Naive thymus-derived CD8-positive, alpha-beta T cell (primary cell): Measurements from ENCODE around the gene FAM114A1. TPM values are rescaled to one million over a fixed set of nuclear protein-coding genes. Genes with fewer than 3 reads are reported as not detected.
"Not testable (repeated sequence)": the region's sequence is repeated elsewhere in the genome, so short reads cannot be mapped to it uniquely, and the experiment has no call there.

Experiments used
- ATAC-seq, 2 donors: fragments of 150-1000 bp; cut with Tn5 transposase in 1 of 2; sonication (Bioruptor Pico), chemical (Tn5 transposase) in 1 of 2; 1 replicate in 1 of 2; 2 replicates in 1 of 2; pipeline ENCODE4 v1.10.0; 2021; ENCODE audit warnings: mild to moderate bottlenecking in 2 of 2, moderate library complexity in 2 of 2
- POLR2A ChIA-PET: fragments of 350-600 bp; sonication (Branson Sonifier 250); formaldehyde crosslinking; loops from one replicate; lab custom pipeline; 2021; ENCODE audit warnings: antibody characterized with exemption; lab: Charles Lee
- DNase-seq, 10 donors: peaks; one replicate each; pipeline versions ENCODE4 v3.0.0 to v3.0.0-alpha.2; 2020 to 2022
- H3K27ac Mint-ChIP-seq, 10 donors: one replicate each; pipeline ENCODE4 v1.8.0; 2020 to 2022; ENCODE audit warnings: mild to moderate bottlenecking in 10 of 10, mixed read lengths in 10 of 10, moderate library complexity in 4 of 10, inconsistent platforms in 1 of 10
- H3K27me3 Mint-ChIP-seq, 5 donors: one replicate each; pipeline ENCODE4 v1.8.0; 2021 to 2022; ENCODE audit warnings: mixed read lengths in 5 of 5
- H3K36me3 Mint-ChIP-seq, 3 donors: one replicate each; pipeline ENCODE4 v1.8.0; 2020 to 2022; ENCODE audit warnings: mixed read lengths in 3 of 3, mild to moderate bottlenecking in 2 of 3, inconsistent platforms in 1 of 3
- H3K4me1 Mint-ChIP-seq, 4 donors: one replicate each; pipeline ENCODE4 v1.8.0; 2021 to 2022; ENCODE audit warnings: mixed read lengths in 4 of 4
- H3K4me3 Mint-ChIP-seq, 10 donors: one replicate each; pipeline ENCODE4 v1.8.0; 2020 to 2022; ENCODE audit warnings: mild to moderate bottlenecking in 10 of 10, mixed read lengths in 10 of 10, moderate library complexity in 6 of 10, inconsistent platforms in 1 of 10
- H3K9me3 Mint-ChIP-seq, 9 donors: one replicate each; pipeline ENCODE4 v1.8.0; 2020 to 2022; ENCODE audit warnings: mixed read lengths in 9 of 9, mild to moderate bottlenecking in 3 of 9, inconsistent platforms in 1 of 9, moderate library complexity in 1 of 9
- microRNA-seq: library from miRNA; unstranded; fragments of <30 nt; microRNA quantifications from one replicate; pipeline ENCODE4 v1.2.0, GENCODE V29; 2022; ENCODE audit warnings: borderline microRNAs expressed
- polyA plus RNA-seq, 3 donors: library from polyadenylated mRNA; unstranded; fragments of 300-500 nt; fragmentation: Illumina TruSeq; gene quantifications; one replicate each; pipeline ENCODE4 v1.2.3, GENCODE V29; 2021
- total RNA-seq, 8 experiments: library from RNA in 2 of 8; stranded (reverse) in 2 of 8; gene quantifications; one replicate each; pipeline ENCODE4 v1.2.3 and lab custom pipeline; 2021 to 2026

The FAM114A1 gene
- total and polyA plus RNA-seq, 5 experiments from 2014 or later: 0.34 TPM; not detected in 4

DNA sequence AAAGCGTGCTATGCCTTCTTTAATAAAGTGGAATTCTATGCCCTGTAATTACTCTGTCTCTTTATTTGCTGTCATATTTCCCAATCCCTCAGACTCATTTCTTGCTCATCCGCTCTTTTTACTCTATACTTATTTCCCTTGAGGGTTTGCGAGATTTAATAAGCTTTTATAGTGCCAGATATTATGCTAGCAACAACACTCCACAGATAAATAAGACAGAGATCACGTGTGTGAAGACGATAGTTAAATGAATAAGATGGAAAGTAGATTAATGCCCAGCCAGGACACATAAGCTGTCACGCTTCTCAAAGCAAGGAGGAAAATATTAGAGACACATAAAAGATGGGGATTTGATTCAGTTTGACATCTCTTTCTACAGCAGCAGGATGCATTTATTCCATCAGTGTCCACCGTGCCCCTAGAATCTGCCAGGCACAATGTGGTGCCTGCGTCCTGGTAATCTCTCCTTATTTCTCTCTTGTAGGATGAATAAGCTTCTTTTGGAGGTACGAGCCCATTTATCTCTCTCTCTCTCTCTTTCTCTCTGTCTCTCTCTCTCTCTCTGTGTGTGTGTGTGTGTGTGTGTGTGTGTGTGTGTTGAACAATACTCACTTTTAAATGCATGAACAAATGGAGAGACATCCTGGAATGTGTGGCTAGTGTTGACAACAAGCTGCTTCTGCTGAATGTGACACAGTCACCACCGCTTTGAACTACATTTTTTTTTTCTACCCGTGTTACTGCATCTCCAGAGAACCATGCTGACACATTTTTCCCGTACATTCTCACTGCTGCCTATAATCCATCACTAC lies 116.4 kb downstream of the FAM114A1 start:
- Mint-ChIP-seq H3K4me1 (peaks cover 0 to 11% (median 2%) of the 10 kb centered on the region in 4 donors), H3K9me3 (no peaks in the 10 kb centered on the region), H3K27ac (peak overlapping the region in 2 of 10 donors; percentile 3 to 61), H3K36me3 (peaks cover 4 to 51% (median 16%) of the 10 kb centered on the region in 3 donors), H3K27me3 (no peaks in the 10 kb centered on the region), H3K4me3 (no peak overlapping the region)
- DNase-seq (no peak), ATAC-seq (no peak)
- POLR2A ChIA-PET: no interaction called here

DNA sequence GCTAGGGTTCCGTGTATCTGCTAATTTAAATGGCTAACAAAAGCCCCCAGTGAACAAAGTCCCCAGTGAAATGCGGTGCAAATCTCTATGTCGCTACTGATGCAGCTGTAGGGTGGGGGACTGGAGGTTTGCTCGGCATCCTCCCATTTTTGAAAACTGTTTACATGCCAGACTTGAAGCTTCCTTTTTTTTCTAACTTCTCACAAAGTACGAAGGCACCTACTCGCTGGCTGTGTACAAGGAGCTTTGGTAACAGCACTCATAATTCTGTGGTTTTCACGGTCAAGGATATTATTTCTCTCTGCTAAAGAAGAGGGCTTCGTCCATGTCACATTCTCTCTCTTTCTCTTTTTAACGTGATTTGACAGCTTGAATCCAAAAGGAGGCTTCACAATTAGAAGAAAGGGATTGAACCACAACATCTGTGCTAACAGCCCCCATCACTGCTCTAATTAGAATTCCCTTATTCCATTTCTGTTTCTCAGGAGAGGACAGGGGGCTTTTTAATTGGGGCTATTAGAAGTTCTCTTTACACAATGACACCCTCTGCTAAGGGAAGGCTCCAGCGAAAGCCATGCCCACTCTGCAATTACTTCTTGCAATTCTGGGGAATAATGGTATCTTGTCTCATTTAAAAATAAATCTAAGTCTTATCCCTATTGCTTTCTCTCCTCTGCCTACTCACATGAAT lies 117.9 kb downstream of the FAM114A1 start:
- ATAC-seq (no peak), DNase-seq (no peak)
- Mint-ChIP-seq H3K4me3 (peak overlapping the region in 1 of 10 donors; percentile 22), H3K4me1 (peaks cover 0 to 11% (median 4%) of the 10 kb centered on the region in 4 donors), H3K36me3 (peaks cover 4 to 47% (median 15%) of the 10 kb centered on the region in 3 donors), H3K9me3 (no peaks in the 10 kb centered on the region), H3K27ac (peak overlapping the region in 2 of 10 donors; percentile 58 to 60), H3K27me3 (no peaks in the 10 kb centered on the region)
- POLR2A ChIA-PET: no interaction called here

DNA sequence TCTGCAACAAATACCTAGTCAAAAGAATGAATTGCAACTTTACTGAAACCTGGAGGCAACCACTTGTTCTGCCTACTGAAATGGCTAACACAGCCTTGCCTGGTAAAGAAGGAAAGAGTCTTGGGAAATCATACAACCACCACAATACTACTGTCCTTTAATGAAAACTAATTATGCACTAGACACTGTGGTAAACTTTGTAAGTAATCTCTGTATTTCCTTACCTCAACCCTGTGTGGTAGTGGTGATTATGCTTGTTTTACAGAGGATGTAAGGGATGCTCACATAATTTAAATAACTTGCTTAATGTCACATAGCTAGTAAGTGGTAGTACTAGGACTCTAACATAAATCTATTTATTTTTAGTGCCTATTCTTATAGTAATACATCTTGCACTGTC lies 119.9 kb downstream of the FAM114A1 start:
- Mint-ChIP-seq H3K4me3 (no peak overlapping the region), H3K9me3 (no peaks in the 10 kb centered on the region), H3K27ac (peak overlapping the region in 2 of 10 donors; percentile 11 to 42), H3K27me3 (no peaks in the 10 kb centered on the region), H3K36me3 (peaks cover 4 to 43% (median 11%) of the 10 kb centered on the region in 3 donors), H3K4me1 (peaks cover 0 to 11% (median 2%) of the 10 kb centered on the region in 4 donors)
- no peak for DNase-seq
- POLR2A ChIA-PET: no interaction called here
- ATAC-seq: no peak

DNA sequence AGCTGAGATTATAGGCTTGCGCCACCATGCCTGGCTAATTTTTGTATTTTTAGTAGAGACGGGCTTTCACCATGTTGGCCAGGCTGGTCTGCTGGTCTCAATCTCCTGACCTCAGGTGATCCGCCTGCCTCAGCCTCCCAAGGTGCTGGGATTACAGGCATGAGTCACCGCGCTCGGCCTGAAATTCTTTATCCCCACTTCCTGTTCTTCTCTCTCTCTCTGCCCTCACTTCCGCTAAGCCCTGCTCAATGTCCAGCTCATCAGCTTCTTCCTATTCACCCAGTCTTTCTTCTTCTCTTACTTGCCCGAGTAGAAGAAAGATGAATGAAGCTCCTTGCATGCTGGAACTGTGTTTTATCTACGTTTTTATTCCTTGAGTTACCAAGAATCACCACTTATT lies 120.7 kb downstream of the FAM114A1 start:
- peak overlapping the region in 2 of 10 donors; percentile 55 to 65 for H3K27ac Mint-ChIP-seq
- H3K4me1 Mint-ChIP-seq: peaks cover 0 to 11% (median 2%) of the 10 kb centered on the region in 4 donors
- H3K4me3 Mint-ChIP-seq, H3K27me3 Mint-ChIP-seq, DNase-seq, ATAC-seq, POLR2A ChIA-PET, H3K9me3 Mint-ChIP-seq: not testable (repeated sequence)
- H3K36me3 Mint-ChIP-seq: peaks cover 4 to 40% (median 12%) of the 10 kb centered on the region in 3 donors

DNA sequence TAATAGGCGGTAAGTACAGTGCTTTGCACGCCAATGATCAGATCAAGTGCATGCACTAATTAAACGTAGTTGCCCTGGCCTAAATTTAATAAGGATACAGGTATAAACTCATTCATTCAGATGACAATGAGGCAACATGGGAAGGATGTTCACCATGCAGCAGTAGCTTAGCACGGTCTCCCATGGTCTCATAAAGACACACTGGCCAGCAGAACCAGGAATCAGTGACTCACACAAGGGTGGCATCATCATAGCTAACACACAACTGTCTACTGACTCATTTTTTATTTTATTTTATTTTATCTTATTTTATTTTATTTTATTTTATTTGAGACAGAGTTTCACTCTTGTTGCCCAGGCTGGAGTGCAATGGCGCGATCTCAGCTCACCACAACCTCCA lies 121.9 kb downstream of the FAM114A1 start:
- Mint-ChIP-seq H3K27me3 (no peaks in the 10 kb centered on the region), H3K9me3 (no peaks in the 10 kb centered on the region), H3K4me3 (no peak overlapping the region), H3K4me1 (peaks cover 0 to 11% (median 2%) of the 10 kb centered on the region in 4 donors), H3K36me3 (peaks cover 9 to 44% (median 16%) of the 10 kb centered on the region in 3 donors), H3K27ac (no peak overlapping the region)
- ATAC-seq (no peak), DNase-seq (no peak)
- POLR2A ChIA-PET: no interaction called here

DNA sequence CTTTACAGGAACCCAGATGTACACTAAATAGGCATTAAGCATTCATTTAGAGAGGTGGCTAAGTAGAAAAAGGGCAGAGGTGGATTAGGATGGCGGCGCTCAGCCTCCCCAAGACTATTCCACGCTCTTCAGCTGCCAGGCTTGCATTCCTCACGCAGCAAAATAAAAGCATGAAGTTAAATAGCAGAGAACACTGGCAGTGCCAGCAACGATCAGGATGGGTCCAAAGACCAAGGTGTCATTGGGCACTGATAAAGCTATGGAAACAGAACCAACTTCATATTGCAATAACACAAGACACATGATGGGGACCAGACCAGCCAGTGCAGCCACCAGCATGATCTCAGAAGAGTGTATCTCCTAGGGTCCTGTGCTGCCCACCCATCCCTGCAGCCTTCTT lies 122.6 kb downstream of the FAM114A1 start:
- H3K9me3 Mint-ChIP-seq: no peaks in the 10 kb centered on the region
- no peak overlapping the region for H3K27ac Mint-ChIP-seq
- DNase-seq (no peak), ATAC-seq (no peak)
- H3K4me3 Mint-ChIP-seq: no peak overlapping the region
- H3K36me3 Mint-ChIP-seq: peaks cover 9 to 47% (median 21%) of the 10 kb centered on the region in 3 donors
- no peaks in the 10 kb centered on the region for H3K27me3 Mint-ChIP-seq
- H3K4me1 Mint-ChIP-seq: peaks cover 0 to 11% (median 2%) of the 10 kb centered on the region in 4 donors
- POLR2A ChIA-PET: no interaction called here

DNA sequence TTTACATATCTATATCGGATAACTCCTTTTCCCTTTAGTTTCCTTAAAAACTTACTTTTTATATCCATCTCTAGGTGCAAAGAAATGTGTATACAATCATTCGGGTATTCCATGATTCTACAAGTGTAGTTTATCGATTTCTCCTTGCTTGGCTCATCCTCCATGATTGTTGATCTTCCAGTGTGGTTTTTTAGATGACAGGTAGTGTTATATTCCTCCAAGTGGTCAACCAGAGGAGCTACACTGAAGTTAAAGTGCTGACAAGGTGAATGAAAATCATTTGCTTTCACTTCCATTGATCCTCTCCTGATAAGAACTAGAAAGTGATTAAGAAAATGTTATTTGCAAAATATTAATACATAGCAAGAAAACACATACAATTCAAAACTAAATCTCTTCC lies 126.1 kb downstream of the FAM114A1 start:
- peaks cover 0 to 3% (median under 1%) of the 10 kb centered on the region in 4 donors for H3K4me1 Mint-ChIP-seq
- no peak for DNase-seq
- H3K9me3 Mint-ChIP-seq: peaks cover 0 to 1% (median 0%) of the 10 kb centered on the region in 9 donors
- POLR2A ChIA-PET: no interaction called here
- no peaks in the 10 kb centered on the region for H3K27me3 Mint-ChIP-seq
- no peak overlapping the region for H3K4me3 Mint-ChIP-seq
- H3K27ac Mint-ChIP-seq: no peak overlapping the region
- no peak for ATAC-seq
- H3K36me3 Mint-ChIP-seq: peaks cover 10 to 55% (median 26%) of the 10 kb centered on the region in 3 donors

DNA sequence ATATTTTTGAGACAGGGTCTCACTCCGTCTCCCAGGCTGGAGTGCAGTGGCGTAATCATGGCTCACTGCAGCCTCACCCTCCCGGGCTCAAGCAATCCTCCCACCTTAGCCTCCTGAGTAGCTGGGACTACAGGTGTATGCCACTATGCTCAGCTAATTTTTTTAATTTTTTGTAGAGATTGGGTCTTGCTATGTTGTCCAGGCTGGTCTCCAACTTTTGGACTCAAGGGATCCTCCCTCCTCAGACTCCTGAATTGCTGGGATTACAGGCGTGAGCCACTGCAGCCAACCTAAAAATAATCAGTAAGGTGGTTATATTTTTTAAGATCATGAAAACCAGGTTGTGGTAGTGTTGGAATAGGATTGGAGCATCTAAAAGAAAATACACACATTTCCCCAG lies 126.5 kb downstream of the FAM114A1 start:
- H3K4me1 Mint-ChIP-seq: peaks cover 0 to 2% (median under 1%) of the 10 kb centered on the region in 4 donors
- DNase-seq (no peak), ATAC-seq (no peak)
- POLR2A ChIA-PET: no interaction called here
- H3K27me3 Mint-ChIP-seq: no peaks in the 10 kb centered on the region
- peaks cover 9 to 54% (median 24%) of the 10 kb centered on the region in 3 donors for H3K36me3 Mint-ChIP-seq
- no peak overlapping the region for H3K27ac Mint-ChIP-seq
- H3K9me3 Mint-ChIP-seq: peaks cover 0 to 1% (median 0%) of the 10 kb centered on the region in 9 donors
- no peak overlapping the region for H3K4me3 Mint-ChIP-seq

Small RNA genes lying within 50 kb of the gene (microRNA-seq; reads per million reads assigned to microRNA genes)
- gene MIR574: not detected

Other genes with a start within 250 kb of the FAM114A1 start
- 100 to 1,000 TPM; 124 to 125 TPM for gene KLF3, start 203.6 kb upstream of the FAM114A1 start, total RNA-seq
- gene KLF3, start 203.6 kb upstream of the FAM114A1 start, polyA plus RNA-seq: 10 to 100 TPM; 46.2 to 56.6 (median 50.8) TPM
- gene TLR10, start 84.8 kb upstream of the FAM114A1 start, total RNA-seq: 1 to 10 TPM; 2.0 to 2.7 TPM
- gene TLR10, start 84.8 kb upstream of the FAM114A1 start, polyA plus RNA-seq: under 1 TPM in 2 of 3 donors, not detected in 1; 0.30 to 0.44 TPM
- gene TLR1, start 63.0 kb upstream of the FAM114A1 start, total RNA-seq: 10 to 100 TPM; 11.1 to 13.3 TPM
- gene TLR1, start 63.0 kb upstream of the FAM114A1 start, polyA plus RNA-seq: 1 to 10 TPM; 7.1 to 7.9 (median 7.4) TPM
- 1 to 10 TPM; 4.0 to 4.1 TPM for gene TLR6, start 11.0 kb upstream of the FAM114A1 start, total RNA-seq
- gene TLR6, start 11.0 kb upstream of the FAM114A1 start, polyA plus RNA-seq: under 1 TPM in 1 of 3 donors, not detected in 2; 0.29 TPM
- 1 to 10 TPM; 7.8 to 9.4 TPM for gene TMEM156, start 164.6 kb downstream of the FAM114A1 start, total RNA-seq
- gene TMEM156, start 164.6 kb downstream of the FAM114A1 start, polyA plus RNA-seq: 10 to 100 TPM; 18.2 to 26.9 (median 21.5) TPM
- gene KLHL5, start 194.4 kb downstream of the FAM114A1 start, total RNA-seq: 10 to 100 TPM; 14.1 to 14.9 TPM
- 1 to 10 TPM; 3.9 to 5.6 (median 4.7) TPM for gene KLHL5, start 194.4 kb downstream of the FAM114A1 start, polyA plus RNA-seq